Activated T-helper 1 cell treated with anti-CD3 and anti-CD28 coated beads, Interleukin-12 subunit alpha, Interleukin-12 subunit beta, Interleukin-2, Interleukin-4 antibody, amounts not matched to agents 30 ng/mL and 10 ng/mL and 1 ng/mL, durations not matched to agents 14 hours and 24 hours and 36 hours (primary cell): ENCODE data around the gene UNCX. TPM values are rescaled to one million over a fixed set of nuclear protein-coding genes. Genes with fewer than 3 reads are reported as not detected.
"Not testable (repeated sequence)": the region's sequence is repeated elsewhere in the genome, so short reads cannot be mapped to it uniquely, and the experiment has no call there.

Experiments
- DNase-seq: peaks from one replicate; pipeline ENCODE4 v3.0.0; 2021; ENCODE audit warnings: low spot score
- H3K27ac Mint-ChIP-seq: one replicate; pipeline ENCODE4 v1.8.0; 2021; ENCODE audit warnings: mild to moderate bottlenecking, mixed read lengths
- H3K27me3 Mint-ChIP-seq: one replicate; pipeline ENCODE4 v1.8.0; 2022; ENCODE audit warnings: mild to moderate bottlenecking, moderate library complexity, mixed read lengths; ENCODE audit not compliant: insufficient read depth
- H3K36me3 Mint-ChIP-seq: one replicate; pipeline ENCODE4 v1.8.0; 2021; ENCODE audit warnings: low read depth, mixed read lengths
- H3K4me1 Mint-ChIP-seq: one replicate; pipeline ENCODE4 v1.8.0; 2021; ENCODE audit warnings: low read depth, mixed read lengths
- H3K4me3 Mint-ChIP-seq: one replicate; pipeline ENCODE4 v1.8.0; 2021; ENCODE audit warnings: mild to moderate bottlenecking, moderate library complexity, mixed read lengths
- H3K9me3 Mint-ChIP-seq: one replicate; pipeline ENCODE4 v1.8.0; 2021; ENCODE audit warnings: mixed read lengths
- intact Hi-C: fragments of 100-400 bp; cut with micrococcal nuclease; formaldehyde crosslinking; loops from one replicate; pipeline ENCODE4 v1.15.1; 2024
- total RNA-seq: library from RNA; stranded (reverse); gene quantifications from 2 replicates; pipeline ENCODE4 v1.2.3, GENCODE V29; 2022

Gene UNCX
- total RNA-seq, 1 donor from 2014 or later, result not detected

- no peak overlapping the region for H3K4me3 Mint-ChIP-seq
- H3K4me1 Mint-ChIP-seq, result no peaks in the 10 kb centered on the region
- intact Hi-C loops, result no loop called here
- no peaks in the 10 kb centered on the region for H3K9me3 Mint-ChIP-seq
- peaks cover 23% of the 10 kb centered on the region for H3K27me3 Mint-ChIP-seq
- no peaks in the 10 kb centered on the region for H3K36me3 Mint-ChIP-seq
- DNase-seq, result no peak
- no peak overlapping the region for H3K27ac Mint-ChIP-seq
These were observed 21.1 kb downstream of the UNCX start for GRCh38 chr7:1253681-1254181.

GRCh38 chr7:1254281-1255079 is 21.8 kb downstream of the UNCX start:
- DNase-seq, result no peak
- no peak overlapping the region for H3K4me3 Mint-ChIP-seq
- no peaks in the 10 kb centered on the region for H3K9me3 Mint-ChIP-seq
- peaks cover 20% of the 10 kb centered on the region for H3K27me3 Mint-ChIP-seq
- H3K27ac Mint-ChIP-seq, result no peak overlapping the region
- no peaks in the 10 kb centered on the region for H3K4me1 Mint-ChIP-seq
- intact Hi-C loops, result no loop called here
- no peaks in the 10 kb centered on the region for H3K36me3 Mint-ChIP-seq

GRCh38 chr7:1255080-1255816 is 22.6 kb downstream of the UNCX start:
- Mint-ChIP-seq H3K27ac (no peak overlapping the region), H3K36me3 (no peaks in the 10 kb centered on the region)

GRCh38 chr7:1255817-1256340 is 23.2 kb downstream of the UNCX start:
- H3K9me3 Mint-ChIP-seq, result no peaks in the 10 kb centered on the region
- peaks cover 11% of the 10 kb centered on the region for H3K27me3 Mint-ChIP-seq
- no peaks in the 10 kb centered on the region for H3K4me1 Mint-ChIP-seq
- no peak overlapping the region for H3K4me3 Mint-ChIP-seq
- H3K36me3 Mint-ChIP-seq, result no peaks in the 10 kb centered on the region
- H3K27ac Mint-ChIP-seq, result no peak overlapping the region
- DNase-seq, result no peak
- intact Hi-C loops, result no loop called here

More at GRCh38 chr7:1255080-1255816, 22.6 kb downstream of the UNCX start:
- intact Hi-C loops, result no loop called here
- H3K4me1 Mint-ChIP-seq, result no peaks in the 10 kb centered on the region
- DNase-seq, result no peak
- H3K9me3 Mint-ChIP-seq, result no peaks in the 10 kb centered on the region
- no peak overlapping the region for H3K4me3 Mint-ChIP-seq
- H3K27me3 Mint-ChIP-seq, result peaks cover 14% of the 10 kb centered on the region

- Mint-ChIP-seq H3K27ac (no peak overlapping the region), H3K36me3 (no peaks in the 10 kb centered on the region), H3K27me3 (peaks cover 11% of the 10 kb centered on the region), H3K4me3 (no peak overlapping the region), H3K9me3 (no peaks in the 10 kb centered on the region), H3K4me1 (no peaks in the 10 kb centered on the region)
- intact Hi-C loops, result no loop called here
- DNase-seq, result no peak
These were observed 23.9 kb downstream of the UNCX start for GRCh38 chr7:1256621-1257020.

GRCh38 chr7:1257221-1257620 is 24.5 kb downstream of the UNCX start:
- H3K27me3 Mint-ChIP-seq, result peaks cover 11% of the 10 kb centered on the region
- intact Hi-C loops, result no loop called here
- H3K27ac Mint-ChIP-seq, result no peak overlapping the region
- H3K36me3 Mint-ChIP-seq, result no peaks in the 10 kb centered on the region
- H3K4me1 Mint-ChIP-seq, result no peaks in the 10 kb centered on the region
- DNase-seq, result no peak
- no peaks in the 10 kb centered on the region for H3K9me3 Mint-ChIP-seq
- no peak overlapping the region for H3K4me3 Mint-ChIP-seq

- Mint-ChIP-seq H3K4me3 (no peak overlapping the region), H3K9me3 (no peaks in the 10 kb centered on the region), H3K36me3 (no peaks in the 10 kb centered on the region), H3K27ac (no peak overlapping the region), H3K27me3 (peaks cover 11% of the 10 kb centered on the region), H3K4me1 (no peaks in the 10 kb centered on the region)
- DNase-seq, result no peak
- intact Hi-C loops, result no loop called here
These were observed 25.2 kb downstream of the UNCX start for GRCh38 chr7:1257863-1258262.

GRCh38 chr7:1259621-1260243 is 27.1 kb downstream of the UNCX start:
- no peaks in the 10 kb centered on the region for H3K9me3 Mint-ChIP-seq
- H3K4me3 Mint-ChIP-seq, result no peak overlapping the region
- H3K36me3 Mint-ChIP-seq, result no peaks in the 10 kb centered on the region
- DNase-seq, result no peak
- intact Hi-C loops, result no loop called here
- no peaks in the 10 kb centered on the region for H3K4me1 Mint-ChIP-seq
- peaks cover 4% of the 10 kb centered on the region for H3K27me3 Mint-ChIP-seq
- no peak overlapping the region for H3K27ac Mint-ChIP-seq

- no peaks in the 10 kb centered on the region for H3K4me1 Mint-ChIP-seq
- no peaks in the 10 kb centered on the region for H3K9me3 Mint-ChIP-seq
- no peak overlapping the region for H3K4me3 Mint-ChIP-seq
- no peak for DNase-seq
- peaks cover 4% of the 10 kb centered on the region for H3K27me3 Mint-ChIP-seq
- H3K27ac Mint-ChIP-seq, result no peak overlapping the region
- H3K36me3 Mint-ChIP-seq, result no peaks in the 10 kb centered on the region
- intact Hi-C loops, result no loop called here
These were observed 27.6 kb downstream of the UNCX start for GRCh38 chr7:1260244-1260635.

- intact Hi-C loops, H3K27me3 Mint-ChIP-seq, H3K27ac Mint-ChIP-seq, H3K9me3 Mint-ChIP-seq, DNase-seq, H3K4me3 Mint-ChIP-seq, H3K4me1 Mint-ChIP-seq, H3K36me3 Mint-ChIP-seq: not testable (repeated sequence)
These were observed 28.4 kb downstream of the UNCX start for GRCh38 chr7:1261036-1261435.

GRCh38 chr7:1262441-1262840 is 29.8 kb downstream of the UNCX start:
- Mint-ChIP-seq H3K36me3 (no peaks in the 10 kb centered on the region), H3K27me3 (peaks cover 3% of the 10 kb centered on the region), H3K4me3 (no peak overlapping the region), H3K4me1 (no peaks in the 10 kb centered on the region), H3K9me3 (no peaks in the 10 kb centered on the region), H3K27ac (no peak overlapping the region)
- intact Hi-C loops, result no loop called here
- DNase-seq, result no peak

GRCh38 chr7:1263391-1263951 is 30.8 kb downstream of the UNCX start:
- DNase-seq, result no peak
- Mint-ChIP-seq H3K4me1 (no peaks in the 10 kb centered on the region), H3K36me3 (no peaks in the 10 kb centered on the region), H3K27me3 (peaks cover 3% of the 10 kb centered on the region), H3K9me3 (no peaks in the 10 kb centered on the region), H3K27ac (no peak overlapping the region), H3K4me3 (no peak overlapping the region)
- intact Hi-C loops, result no loop called here
